Bronchial epithelial cell (primary cell): Measurements from ENCODE around the gene COPZ2. TPM values are rescaled to one million over a fixed set of nuclear protein-coding genes. Genes with fewer than 3 reads are reported as not detected.
A peak's percentile ranks its signal among the peaks of the same experiment; 100 is the strongest.

ENCODE experiments used
- DNase-seq: peaks from one replicate; pipeline ENCODE4 v3.0.0-alpha.2; 2010; ENCODE audit warnings: low read depth
- FAIRE-seq: peaks from 2 replicates; lab custom pipeline; 2011; peaks lifted over from hg19 to GRCh38; lab: Jason Lieb, UNC
- H3K27me3 ChIP-seq: 2 replicates; pipeline ENCODE4 v1.5.1; 2011; ENCODE audit warnings: low read length; ENCODE audit not compliant: control insufficient read depth, insufficient read depth
- H3K36me3 ChIP-seq: 2 replicates; pipeline ENCODE4 v1.5.1; 2011; ENCODE audit warnings: low read length; ENCODE audit not compliant: control insufficient read depth, insufficient read depth
- H3K4me3 ChIP-seq: 2 replicates; pipeline ENCODE4 v1.5.1; 2011; ENCODE audit warnings: mild to moderate bottlenecking, low read depth, low read length, control low read depth
- CTCF ChIP-seq: IDR thresholded peaks from 2 replicates; pipeline ENCODE4 v1.5.1; 2011; ENCODE audit warnings: mild to moderate bottlenecking, moderate library complexity, low read length, control low read depth, inconsistent platforms; ENCODE audit not compliant: insufficient read depth, severe bottlenecking
- total RNA-seq: library from RNA; depleted of rRNA; stranded (reverse); fragments of >200 nt; gene quantifications from 2 replicates; pipeline ENCODE4 v1.2.1, GENCODE V29; 2014

The COPZ2 gene
- total RNA-seq, 1 donor from 2014 or later: 8.2 TPM

GRCh38 chr17:48048384-48049126 is 11.0 kb upstream of the COPZ2 start:
- TF ChIP-seq CTCF: no peak
- peaks cover 6% of the 10 kb centered on the region for H3K36me3 ChIP-seq
- FAIRE-seq (no peak), DNase-seq (peak; percentile 70)
- H3K4me3 ChIP-seq: peak overlapping the region; percentile 72
- no peaks in the 10 kb centered on the region for H3K27me3 ChIP-seq

DNA sequence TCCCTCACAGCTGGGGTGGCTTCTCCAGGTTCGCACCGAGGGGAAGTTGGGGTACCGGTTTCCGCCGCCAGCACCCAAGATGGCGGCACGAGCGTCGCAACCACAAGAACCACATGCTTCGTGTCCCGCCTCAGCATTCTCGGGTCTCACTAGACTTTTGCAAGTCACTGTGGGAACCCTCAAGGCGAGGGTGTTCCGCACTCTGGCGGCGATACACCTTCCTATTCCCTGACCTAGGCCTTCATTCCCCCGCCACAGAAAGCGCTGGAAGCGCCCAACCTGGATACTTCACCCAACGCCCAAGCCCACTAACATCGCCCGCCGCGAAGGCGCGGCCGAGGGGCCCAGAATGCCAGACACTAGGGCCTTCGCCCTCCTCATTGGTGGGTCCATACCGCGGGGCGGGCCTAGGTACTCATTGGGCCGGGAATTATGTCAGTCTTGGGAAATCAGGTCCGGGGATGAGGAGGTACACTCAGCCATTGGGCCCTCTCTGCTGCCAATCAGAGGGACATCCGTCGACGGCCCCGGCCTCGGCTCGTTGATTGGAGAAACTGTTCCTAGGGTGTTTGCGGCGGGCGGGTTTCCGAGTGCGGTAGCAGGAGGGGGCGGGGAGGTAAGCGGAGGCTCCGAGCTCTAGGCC is 10.3 kb upstream of the COPZ2 start, which contains the start of gene NFE2L1:
Gene NFE2L1 (plus strand): TSS at position 619 of the 643 bp plus-strand sequence. CDS start 2,760 bp downstream, outside the sequence.
- no peak for TF ChIP-seq CTCF
- FAIRE-seq: no peak
- H3K27me3 ChIP-seq: no peaks in the 10 kb centered on the region
- H3K36me3 ChIP-seq: peaks cover 6% of the 10 kb centered on the region
- peak within 1 kb of the TSS; percentile 72 for H3K4me3 ChIP-seq
- peak; percentile 98 for DNase-seq

DNA sequence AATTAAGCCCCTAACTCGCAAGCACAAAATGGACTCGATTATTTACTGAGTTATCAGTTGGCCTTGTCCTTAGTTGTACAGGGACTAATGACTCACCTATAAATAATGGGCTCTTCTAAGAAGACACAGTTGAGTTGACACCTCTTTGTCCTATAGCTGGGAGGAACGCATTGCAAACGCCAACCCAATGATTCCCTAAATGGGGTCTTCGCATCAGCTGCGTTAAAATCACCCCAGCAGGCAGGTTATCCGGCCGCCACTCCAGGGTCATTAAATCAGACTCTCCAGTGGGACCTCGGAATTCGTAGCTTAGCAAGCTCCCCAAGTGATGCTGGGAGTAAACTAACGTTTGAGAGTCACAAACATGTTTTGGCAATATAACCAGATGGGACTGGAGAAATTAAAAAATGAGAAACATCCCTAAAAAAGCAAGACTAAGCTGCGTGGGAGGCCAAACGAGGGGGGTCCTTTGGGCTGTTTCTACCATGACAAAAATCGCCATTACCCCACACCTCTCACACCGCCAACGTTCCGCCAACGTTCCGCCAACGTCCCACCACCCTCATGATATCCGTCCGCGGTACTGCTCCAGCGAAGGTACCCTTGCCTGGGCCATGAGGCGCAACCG is 9.6 kb upstream of the COPZ2 start:
- no peak for TF ChIP-seq CTCF
- no peaks in the 10 kb centered on the region for H3K27me3 ChIP-seq
- DNase-seq: no peak
- H3K36me3 ChIP-seq: peaks cover 5% of the 10 kb centered on the region
- H3K4me3 ChIP-seq: peak overlapping the region; percentile 72
- no peak for FAIRE-seq

DNA sequence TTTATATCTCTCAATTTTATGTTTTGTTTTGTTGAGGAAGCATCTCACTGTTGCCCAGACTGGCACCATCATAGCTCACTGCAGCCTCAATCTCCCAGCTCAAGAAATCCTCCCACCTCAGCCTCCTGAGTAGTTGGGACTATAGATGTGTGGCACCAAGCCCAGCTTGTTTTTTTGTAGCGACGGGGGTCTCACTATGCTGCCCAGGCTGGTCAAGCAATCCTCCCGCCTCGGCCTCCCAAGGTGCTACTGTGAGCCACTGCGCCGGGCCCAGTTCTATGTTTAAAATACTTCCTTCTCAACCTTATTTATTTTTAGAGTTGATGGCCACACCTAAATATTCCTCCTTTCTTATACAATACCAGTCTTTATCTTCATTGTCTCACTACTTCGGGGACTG is 8.7 kb upstream of the COPZ2 start:
- H3K27me3 ChIP-seq: no peaks in the 10 kb centered on the region
- peaks cover 5% of the 10 kb centered on the region for H3K36me3 ChIP-seq
- no peak for TF ChIP-seq CTCF
- H3K4me3 ChIP-seq: no peak overlapping the region
- DNase-seq (no peak), FAIRE-seq (no peak)

DNA sequence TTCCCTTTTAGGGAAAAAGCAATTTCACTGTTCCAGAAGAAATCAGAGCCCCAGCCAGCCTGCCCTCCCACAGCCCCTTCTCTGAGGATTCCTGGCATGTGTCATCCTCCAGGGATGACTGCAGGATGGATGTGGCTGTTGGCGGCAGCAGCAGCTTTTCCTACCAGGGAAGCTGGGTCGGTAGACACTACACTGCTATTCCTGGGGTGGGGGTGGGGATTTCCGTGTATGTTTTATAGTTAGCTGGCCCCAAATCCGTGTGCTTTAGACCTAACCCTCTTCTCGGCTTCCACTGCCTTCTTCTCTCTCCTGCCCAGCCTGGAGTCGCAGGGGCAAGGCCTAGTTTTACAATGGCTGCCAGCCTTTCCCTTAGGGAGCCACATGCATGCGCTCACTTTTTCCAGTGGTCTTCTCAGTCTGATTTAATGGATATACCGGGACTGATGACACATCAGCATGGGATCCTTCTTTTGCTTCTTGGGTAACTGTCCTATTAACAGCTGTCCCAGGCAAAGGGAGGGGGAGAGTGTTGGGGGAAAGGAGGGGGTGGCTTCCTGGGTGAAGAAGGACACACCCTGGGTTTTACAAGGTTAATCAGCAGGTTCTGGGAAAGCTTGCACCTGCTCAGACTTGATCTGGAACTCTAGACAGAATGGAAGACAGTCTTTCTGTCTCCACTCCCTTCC is 7.9 kb upstream of the COPZ2 start:
- Histone ChIP-seq H3K36me3 (no peaks in the 10 kb centered on the region), H3K27me3 (no peaks in the 10 kb centered on the region), H3K4me3 (no peak overlapping the region)
- TF ChIP-seq CTCF: no peak
- FAIRE-seq (no peak), DNase-seq (peak; percentile 90)
